ENCODE measurements around the gene VWA5B1. TPM values are rescaled to one million over a fixed set of nuclear protein-coding genes. Genes with fewer than 3 reads are reported as not detected.

The VWA5B1 gene
- total and polyA plus RNA-seq, 2 of the 8 experiments (the other 6 are each of a cell fraction or from before 2014, with no cell fraction given), result 0.54 to 2.3 TPM

DNA sequence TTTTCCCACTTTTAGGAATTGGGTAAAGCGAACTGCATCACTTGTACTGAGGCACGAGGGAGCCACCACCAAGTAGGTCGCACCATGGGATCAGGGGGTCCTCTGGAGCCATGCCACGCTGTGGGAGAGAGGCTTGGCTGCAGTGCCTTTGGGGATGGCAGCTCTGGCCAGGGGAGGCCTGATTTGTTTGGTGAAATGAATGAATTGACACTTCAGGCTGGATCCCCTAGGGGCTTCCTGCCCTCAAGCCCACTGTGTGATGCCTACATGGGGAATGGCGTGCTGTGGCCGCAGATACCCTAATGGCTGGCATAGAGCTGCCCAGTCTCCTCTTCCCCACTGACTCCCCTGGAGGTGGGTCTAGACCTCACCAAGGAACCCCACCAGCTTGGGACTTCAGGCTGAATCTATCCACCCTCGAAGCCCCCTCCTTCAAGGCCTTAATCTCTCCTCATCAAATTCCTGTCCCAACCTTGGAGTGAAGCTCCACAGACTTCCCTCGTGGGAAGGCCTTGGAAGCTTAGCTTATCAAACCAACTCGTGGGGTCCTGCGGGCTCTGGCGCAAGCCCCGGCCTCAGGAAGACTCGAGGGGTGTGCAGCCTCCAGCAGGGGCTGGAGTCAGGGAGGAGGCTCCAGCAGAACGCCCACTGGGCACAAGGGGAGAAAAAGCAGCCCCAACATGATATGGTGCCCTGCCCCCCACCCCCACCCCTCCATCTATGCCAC lies 64.6 kb downstream of the VWA5B1 start:
- no peak for TF ChIP-seq SAP30 (IDR thresholded peaks at IDR 0.05; ENCODE audit: insufficient read depth, insufficient replicate concordance, low read length)
- TF ChIP-seq, protein P1, sequence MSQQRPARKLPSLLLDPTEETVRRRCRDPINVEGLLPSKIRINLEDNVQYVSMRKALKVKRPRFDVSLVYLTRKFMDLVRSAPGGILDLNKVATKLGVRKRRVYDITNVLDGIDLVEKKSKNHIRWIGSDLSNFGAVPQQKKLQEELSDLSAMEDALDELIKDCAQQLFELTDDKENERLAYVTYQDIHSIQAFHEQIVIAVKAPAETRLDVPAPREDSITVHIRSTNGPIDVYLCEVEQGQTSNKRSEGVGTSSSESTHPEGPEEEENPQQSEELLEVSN (IDR thresholded peaks at IDR 0.05), result no peak
- no peak for TF ChIP-seq BACH1 (IDR thresholded peaks at IDR 0.05; ENCODE audit: low read length)
- FAIRE-seq, result no peak
- Histone ChIP-seq H4K20me1 (replicated peaks in 1 of 2; ENCODE audit: control insufficient read depth in 1 of 2, insufficient read depth in 2 of 2, low read length in 2 of 2) (no peaks in the 10 kb centered on the region), H3K4me2 (ENCODE audit: insufficient read depth in 1 of 2, low read depth in 2 of 2, low read length in 2 of 2) (no peak overlapping the region), H2AFZ (ENCODE audit: low read length) (no peak overlapping the region), H2BK5ac (ENCODE audit: low read depth, low read length) (no peak overlapping the region), H3K9ac (replicated peaks in 1 of 4; ENCODE audit: extremely low read depth in 1 of 4, low read depth in 3 of 4, low read length in 3 of 4) (no peak overlapping the region), H2BK20ac (ENCODE audit: low read length) (no peak overlapping the region), H2BK15ac (ENCODE audit: low read length) (no peak overlapping the region), H3K27me3 (replicated peaks in 1 of 4; ENCODE audit: control insufficient read depth in 3 of 4, extremely low read depth in 1 of 4, insufficient read depth in 3 of 4, low read length in 3 of 4) (peaks cover 0 to 3% (median 0%) of the 10 kb centered on the region in 4 experiments; a peak in 3 of 7 replicates), H2BK12ac (ENCODE audit: low read depth, low read length) (no peak overlapping the region), H3K4me1 (replicated peaks in 1 of 4; ENCODE audit: control insufficient read depth in 3 of 4, insufficient read depth in 4 of 4, low read length in 3 of 4) (0 out of 7 replicates have a peak, but pooled peaks cover 0 to 3% (median 0%) of the 10 kb centered on the region in 4 experiments), H4K8ac (ENCODE audit: extremely low read depth, insufficient read depth, low read length) (no peak overlapping the region), H3K36me3 (ENCODE audit: control insufficient read depth in 2 of 4, insufficient read depth in 4 of 4, low read length in 3 of 4) (no peaks in the 10 kb centered on the region), H3K18ac (ENCODE audit: extremely low read depth, low read length) (no peak overlapping the region), H2AK5ac (ENCODE audit: low read depth, low read length) (no peak overlapping the region), H3K9me3 (ENCODE audit: insufficient read depth in 2 of 2, low read depth in 1 of 2, low read length in 1 of 2) (no peaks in the 10 kb centered on the region), H2BK120ac (replicated peaks; ENCODE audit: low read depth, low read length) (no peak overlapping the region), H3K56ac (replicated peaks; ENCODE audit: insufficient read length, low read depth, low read length) (no peak overlapping the region), H3K23me2 (ENCODE audit: low read depth, low read length) (no peaks in the 10 kb centered on the region), H3K4me3 (ENCODE audit: extremely low read depth in 1 of 4, insufficient read depth in 2 of 4, low read depth in 3 of 4, low read length in 4 of 4) (no peak overlapping the region), H3K27ac (ENCODE audit: low read depth, low read length) (no peak overlapping the region), H3K4ac (replicated peaks; ENCODE audit: insufficient read length, low read depth, low read length) (no peak overlapping the region), H4K5ac (ENCODE audit: insufficient read length, low read depth, low read length) (no peak overlapping the region), H3K79me2 (ENCODE audit: control insufficient read depth in 1 of 2, insufficient read depth in 2 of 2, low read length in 2 of 2) (no peaks in the 10 kb centered on the region), H3K23ac (ENCODE audit: insufficient read length) (no peak overlapping the region), H3K79me1 (ENCODE audit: low read depth, low read length) (no peaks in the 10 kb centered on the region), H3K14ac (ENCODE audit: insufficient read length) (no peak overlapping the region), H4K91ac (replicated peaks; ENCODE audit: insufficient read length, low read length) (no peak overlapping the region)
- CTCF ChIA-PET (ENCODE audit: partially characterized antibody), result interaction anchor here (1.1 to 3.8 kb wide), 5 partner anchors 10 to 439 kb away, joined by 3 to 16 read pairs (median 4); no protein-coding TSS in a partner anchor
- 90% methylated on average over 14 of the region's 14 CpGs; no CpG with 5 or more reads in 1 of the 2 experiments for WGBS, 2 experiments (ENCODE audit: extremely low coverage in 1 of 2, insufficient coverage in 1 of 2, insufficient read length in 1 of 2, insufficient replicate concordance in 2 of 2, low coverage in 1 of 2, low lambda C conversion rate in 2 of 2, missing lambda C conversion rate in 1 of 2)
- POLR2A ChIA-PET (ENCODE audit: partially characterized antibody), result no interaction called here
- DNase-seq (ENCODE audit: low read depth in 1 of 2, low spot score in 2 of 2), result no peak

Measured in H1 (cell line).